GM19328 (cell line): ENCODE measurements around the gene SPOP.
"Not testable (repeated sequence)": the region's sequence is repeated elsewhere in the genome, so short reads cannot be mapped to it uniquely, and the experiment has no call there.

ENCODE experiments used
- ATAC-seq: cut with Tn5 transposase; IDR thresholded peaks from one replicate; pipeline ENCODE4 v1.9.1; 2021; ENCODE audit warnings: mild to moderate bottlenecking, moderate library complexity; ENCODE audit not compliant: unreplicated experiment

The SPOP gene

DNA sequence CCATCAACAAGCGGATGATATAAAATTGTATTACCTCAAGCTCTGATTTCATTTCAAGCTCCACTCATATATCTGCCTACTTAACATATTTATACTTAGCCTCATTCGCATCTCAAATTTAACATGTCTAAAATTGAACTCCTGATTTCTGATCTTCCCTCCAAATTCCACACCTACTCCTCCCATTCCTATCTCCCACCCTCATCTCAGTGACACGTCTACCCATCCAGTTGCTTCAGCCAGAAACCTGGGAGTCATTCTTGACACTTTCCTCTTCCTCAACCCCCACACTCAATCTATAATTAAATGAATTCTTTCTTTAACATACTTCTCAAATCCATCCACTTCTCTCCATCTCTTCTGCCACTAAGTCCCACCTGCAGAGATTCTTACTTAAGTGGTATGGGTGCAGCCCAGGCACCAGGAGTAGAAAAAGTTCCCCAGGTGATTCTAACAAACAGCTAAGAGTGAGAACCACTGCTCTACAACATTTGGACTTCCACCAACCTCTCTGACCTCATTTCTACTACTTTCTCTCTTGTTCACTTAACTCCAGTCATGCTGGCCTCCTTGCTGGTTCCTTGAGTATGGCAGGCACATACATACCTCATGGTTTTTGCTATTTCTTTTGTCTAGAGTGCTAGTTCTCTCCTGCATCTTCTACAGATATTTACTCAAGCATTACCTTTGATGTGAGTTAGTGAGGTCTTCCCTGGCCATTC is 18.1 kb downstream of the SPOP start:
- no peak for ATAC-seq

DNA sequence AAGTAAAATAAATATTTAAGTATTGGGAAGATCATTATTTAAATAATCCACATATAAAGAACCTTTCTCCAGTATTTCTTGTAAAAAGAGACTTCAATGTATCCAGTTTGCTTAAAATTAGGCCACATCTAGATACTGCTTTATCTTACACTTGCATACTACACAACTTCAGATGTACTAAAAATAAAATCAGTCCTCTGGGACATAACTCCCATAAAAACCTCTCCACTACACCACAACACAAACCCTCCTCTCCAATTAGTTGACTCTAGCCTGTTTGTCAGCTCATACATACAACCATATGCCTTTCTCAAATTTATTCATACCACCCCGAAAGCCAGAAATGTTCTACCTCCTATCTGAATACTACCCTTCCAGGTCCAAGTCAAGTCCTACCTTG is 21.6 kb downstream of the SPOP start:
- no peak for ATAC-seq

GRCh38 chr17:49647256-49647585 is 30.7 kb downstream of the SPOP start:
- ATAC-seq: no peak

GRCh38 chr17:49646391-49647255 is 31.3 kb downstream of the SPOP start:
- ATAC-seq: no peak

- ATAC-seq: not testable (repeated sequence)
Measured at GRCh38 chr17:49646056-49646390, 31.9 kb downstream of the SPOP start.

DNA sequence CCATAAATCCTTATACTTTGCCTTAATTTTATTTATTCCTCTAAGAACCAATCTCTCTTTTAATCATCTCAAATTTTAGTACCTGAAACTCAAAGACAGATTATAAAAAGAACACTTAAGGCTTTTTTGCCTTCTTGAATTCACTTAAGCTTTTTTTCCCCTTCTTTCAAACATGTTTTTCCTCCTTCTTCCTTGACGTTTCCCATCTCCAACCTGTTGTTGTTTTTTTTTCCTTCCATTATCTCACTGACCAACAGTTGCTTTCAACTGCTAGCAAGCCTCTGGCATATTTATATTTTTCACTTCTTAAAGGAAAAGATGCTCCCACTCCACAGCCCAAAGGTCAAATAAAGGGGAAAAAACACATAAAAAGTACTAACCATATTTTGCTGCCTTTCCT is 32.2 kb downstream of the SPOP start:
- ATAC-seq: no peak

GRCh38 chr17:49640556-49640955 is 37.3 kb downstream of the SPOP start:
- no peak for ATAC-seq

GRCh38 chr17:49638818-49639217 is 39.1 kb downstream of the SPOP start:
- no peak for ATAC-seq

DNA sequence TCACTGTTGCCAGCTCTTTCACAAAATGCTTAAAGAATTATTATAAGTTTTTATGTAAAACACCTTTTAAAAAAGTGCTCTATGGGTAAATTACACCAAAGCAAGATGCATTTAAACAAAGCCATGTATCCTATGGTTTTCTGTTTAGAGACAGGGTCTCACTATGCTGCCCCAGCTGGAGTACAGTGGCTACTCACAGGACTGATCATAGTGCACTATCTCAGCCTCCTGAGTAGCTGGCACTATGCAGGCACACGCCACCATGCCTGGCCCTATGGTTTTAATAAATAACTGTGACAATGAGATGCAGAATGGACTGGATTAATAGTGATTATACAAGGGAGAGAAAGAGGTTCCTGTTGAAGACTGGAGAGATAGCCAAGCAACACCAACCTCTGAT is 40.2 kb downstream of the SPOP start:
- ATAC-seq: no peak

- ATAC-seq: no peak
Measured at GRCh38 chr17:49637050-49637449, 40.8 kb downstream of the SPOP start.

GRCh38 chr17:49635121-49635520 is 42.8 kb downstream of the SPOP start:
- ATAC-seq: no peak

GRCh38 chr17:49634485-49634860 is 43.4 kb downstream of the SPOP start:
- ATAC-seq: no peak

- ATAC-seq: no peak
Measured at GRCh38 chr17:49633762-49634484, 44.0 kb downstream of the SPOP start.

GRCh38 chr17:49633250-49633649 is 44.6 kb downstream of the SPOP start:
- no peak for ATAC-seq

DNA sequence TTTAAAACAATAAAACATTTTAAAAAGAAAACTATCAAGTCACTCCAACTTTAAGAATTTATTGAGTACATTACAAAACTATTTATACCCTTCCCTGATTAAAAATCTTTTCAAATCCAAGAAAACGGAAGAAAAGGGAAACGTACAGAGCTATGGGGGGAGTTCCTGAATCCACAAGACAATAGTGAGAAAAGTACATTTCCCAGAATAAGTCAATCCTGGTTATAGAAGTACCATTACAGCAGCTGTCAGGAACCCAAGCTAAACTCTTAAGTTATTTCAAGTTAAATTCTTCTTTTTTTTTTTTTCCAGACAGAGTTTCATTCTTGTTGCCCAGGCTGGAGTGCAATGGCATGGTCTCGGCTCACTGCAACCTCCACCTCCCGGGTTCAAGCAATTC is 45.7 kb downstream of the SPOP start:
- ATAC-seq: no peak

- no peak for ATAC-seq
Measured at GRCh38 chr17:49631496-49631895, 46.4 kb downstream of the SPOP start.

GRCh38 chr17:49630113-49630900 is 47.6 kb downstream of the SPOP start:
- ATAC-seq: no peak

DNA sequence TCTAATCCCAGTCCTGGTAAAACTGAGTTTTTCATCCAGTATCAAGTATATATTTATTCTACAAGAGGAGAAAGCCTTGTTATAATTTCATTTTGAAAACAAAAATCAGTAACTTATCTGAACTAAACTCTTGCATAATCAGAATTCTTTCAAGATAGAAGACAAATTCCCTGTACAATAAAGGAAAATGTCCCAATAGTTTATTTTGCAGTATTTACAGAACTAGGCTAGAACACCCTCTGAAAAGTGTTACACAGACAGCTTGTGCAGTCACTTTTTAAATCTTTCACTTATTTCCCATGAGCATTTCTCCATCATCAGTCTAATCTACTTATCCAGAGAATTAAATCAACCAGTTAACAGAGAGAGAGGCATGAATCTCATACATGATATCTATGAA is 48.5 kb downstream of the SPOP start:
- no peak for ATAC-seq

- no peak for ATAC-seq
Measured at GRCh38 chr17:49624896-49625295, 53.0 kb downstream of the SPOP start.

DNA sequence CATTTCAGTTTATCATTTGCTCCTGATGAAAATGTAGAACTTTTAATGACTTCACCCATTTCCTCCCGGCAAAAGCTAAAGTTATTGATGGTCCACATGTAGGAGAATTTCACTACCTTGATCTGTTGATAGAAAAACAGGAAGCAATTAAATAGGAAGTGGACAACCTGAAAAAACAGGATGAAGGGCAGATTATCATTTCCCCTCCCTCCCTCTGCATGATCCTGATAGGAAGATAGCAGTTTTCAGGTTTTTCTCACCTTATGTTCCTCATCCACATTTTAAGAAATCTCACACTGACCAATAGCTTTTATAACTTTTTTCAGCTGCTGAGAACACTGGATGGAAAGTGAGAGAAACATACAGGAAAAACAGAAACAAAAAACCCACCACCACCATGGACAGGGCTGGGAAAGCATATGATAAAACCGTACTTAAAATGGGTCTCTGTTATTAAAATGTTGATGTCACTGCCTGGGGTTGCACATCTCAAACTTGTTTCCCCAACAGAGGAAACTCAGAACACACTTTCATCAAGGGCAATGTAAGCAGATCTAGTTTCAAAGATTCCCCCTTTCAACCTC is 55.9 kb downstream of the SPOP start:
- no peak for ATAC-seq

DNA sequence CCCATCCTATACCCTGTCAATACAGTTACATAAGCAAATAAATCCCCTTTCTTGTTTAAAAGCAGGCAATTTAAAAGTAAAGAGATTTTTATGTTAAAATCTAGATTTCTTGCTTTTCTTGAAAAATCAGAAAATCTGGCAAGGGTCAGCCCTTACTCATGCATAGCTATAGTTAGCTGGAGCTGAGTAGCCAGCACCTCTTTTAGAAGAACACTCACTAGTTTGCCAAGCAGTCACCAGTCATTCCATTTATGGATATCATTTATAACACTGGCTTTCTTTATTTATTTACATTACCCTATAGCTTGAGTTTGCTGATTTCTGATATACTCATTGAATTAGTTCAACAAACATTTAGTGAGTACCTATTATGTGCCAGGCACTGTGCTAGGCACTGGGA is 56.5 kb downstream of the SPOP start:
- ATAC-seq: no peak
